MCF 10A (cell line): ENCODE measurements around the gene PHKG2. TPM values are rescaled to one million over a fixed set of nuclear protein-coding genes. Genes with fewer than 3 reads are reported as not detected.

Source experiments
- BruUV-seq: library from RNA; stranded (reverse); fragments of 400-500 nt; replicated peaks from 2 replicates; lab custom pipeline; 2021; lab: Mats Ljungman, UMichigan
- CTCF ChIA-PET: fragments of 300-600 bp; sonication (Branson Sonifier 250); formaldehyde crosslinking; extraction: SDS; loops from one replicate; lab custom pipeline; 2021; ENCODE audit warnings: antibody characterized with exemption, inconsistent platforms; lab: Yijun Ruan, JAX
- POLR2A ChIA-PET: fragments of 300-600, 350-650 bp; sonication (Branson Sonifier 250); formaldehyde crosslinking; extraction: SDS; loops from one replicate; lab custom pipeline; 2020; ENCODE audit warnings: antibody characterized with exemption, inconsistent platforms; lab: Yijun Ruan, JAX
- DNase-seq: peaks from one replicate; pipeline ENCODE4 v3.0.0-alpha.2; 2018; ENCODE audit not compliant: unreplicated experiment
- H3K27ac Mint-ChIP-seq: one replicate; pipeline ENCODE4 v1.8.0; 2022; ENCODE audit warnings: mild to moderate bottlenecking, low read depth, mixed read lengths; ENCODE audit not compliant: unreplicated experiment
- H3K27me3 Mint-ChIP-seq: one replicate; pipeline ENCODE4 v1.8.0; 2022; ENCODE audit warnings: mixed read lengths; ENCODE audit not compliant: insufficient read depth, unreplicated experiment
- H3K36me3 Mint-ChIP-seq: one replicate; pipeline ENCODE4 v1.8.0; 2022; ENCODE audit warnings: mild to moderate bottlenecking, moderate library complexity, mixed read lengths; ENCODE audit not compliant: insufficient read depth, unreplicated experiment
- H3K4me1 Mint-ChIP-seq: one replicate; pipeline ENCODE4 v1.8.0; 2022; ENCODE audit warnings: mixed read lengths; ENCODE audit not compliant: insufficient read depth, unreplicated experiment
- H3K4me3 Mint-ChIP-seq: one replicate; pipeline ENCODE4 v1.8.0; 2022; ENCODE audit warnings: mild to moderate bottlenecking, moderate library complexity, mixed read lengths; ENCODE audit not compliant: unreplicated experiment
- H3K9me3 Mint-ChIP-seq: one replicate; pipeline ENCODE4 v1.8.0; 2022; ENCODE audit warnings: mixed read lengths; ENCODE audit not compliant: unreplicated experiment
- CTCF ChIP-seq: fragments of 200-600 bp; IDR thresholded peaks from one replicate; pipeline ENCODE4 v1.8.0; 2022; ENCODE audit warnings: antibody characterized with exemption, mild to moderate bottlenecking; ENCODE audit not compliant: unreplicated experiment
- intact Hi-C: fragments of 100-400 bp; cut with micrococcal nuclease; formaldehyde crosslinking; loops from 2 replicates; pipeline ENCODE4 v1.14.1; 2022
- total RNA-seq: library from RNA; stranded (reverse); gene quantifications from 2 replicates; pipeline ENCODE4 v1.2.3, GENCODE V29; 2022

The PHKG2 gene
- total RNA-seq, 1 experiment from 2014 or later: 28.4 TPM

- H3K27ac Mint-ChIP-seq: no peak overlapping the region
- no peaks in the 10 kb centered on the region for H3K9me3 Mint-ChIP-seq
- H3K4me3 Mint-ChIP-seq: no peak overlapping the region
- TF ChIP-seq CTCF: no peak
- no peaks in the 10 kb centered on the region for H3K27me3 Mint-ChIP-seq
- H3K36me3 Mint-ChIP-seq: peaks cover 85% of the 10 kb centered on the region
- intact Hi-C loops: no loop called here
- peaks cover 49% of the 10 kb centered on the region for H3K4me1 Mint-ChIP-seq
- no TSS peak for BruUV-seq
- ChIA-PET POLR2A (interaction anchor here (1.4 to 4.1 kb wide), 2 partner anchors 18 to 26 kb away, joined by 4 to 41 read pairs; partner anchors contain the start of genes CFAP119 and RNF40), CTCF (interaction anchor here (1.0 kb wide), 1 partner anchor 198 kb away, joined by 3 read pairs; no protein-coding TSS in a partner anchor)
- DNase-seq: no peak
Observed at GRCh38 chr16:30743716-30744115, 4.5 kb upstream of the PHKG2 start.

- Mint-ChIP-seq H3K9me3 (no peaks in the 10 kb centered on the region), H3K36me3 (peaks cover 82% of the 10 kb centered on the region), H3K4me1 (peaks cover 49% of the 10 kb centered on the region), H3K27me3 (no peaks in the 10 kb centered on the region), H3K27ac (peak overlapping the region; percentile 25), H3K4me3 (no peak overlapping the region)
- ChIA-PET CTCF (interaction anchor here (1.0 kb wide), 1 partner anchor 198 kb away, joined by 3 read pairs; no protein-coding TSS in a partner anchor), POLR2A (interaction anchor here (0.7 to 1.4 kb wide), 2 partner anchors 27 to 118 kb away, joined by 3 to 4 read pairs; no protein-coding TSS in a partner anchor)
- no TSS peak for BruUV-seq
- intact Hi-C loops: no loop called here
- no peak for TF ChIP-seq CTCF
- no peak for DNase-seq
Observed at GRCh38 chr16:30744183-30744582, 4.0 kb upstream of the PHKG2 start.

- H3K36me3 Mint-ChIP-seq: peaks cover 76% of the 10 kb centered on the region
- POLR2A ChIA-PET: no interaction called here
- intact Hi-C loops: no loop called here
- BruUV-seq: no TSS peak
- H3K4me3 Mint-ChIP-seq: no peak overlapping the region
- no peaks in the 10 kb centered on the region for H3K9me3 Mint-ChIP-seq
- TF ChIP-seq CTCF: no peak
- H3K27ac Mint-ChIP-seq: peak overlapping the region; percentile 25
- H3K27me3 Mint-ChIP-seq: no peaks in the 10 kb centered on the region
- peaks cover 53% of the 10 kb centered on the region for H3K4me1 Mint-ChIP-seq
- CTCF ChIA-PET: interaction anchor here (0.6 kb wide), 2 partner anchors 151 to 199 kb away, joined by 3 read pairs; partner anchors contain the start of gene CTF1
- DNase-seq: no peak
Observed at GRCh38 chr16:30745082-30745481, 3.1 kb upstream of the PHKG2 start.

- ChIA-PET POLR2A (interaction anchor here (0.8 to 5.1 kb wide), 9 partner anchors 13 to 820 kb away, joined by 3 to 55 read pairs (median 7); partner anchors contain the start of genes FBRS, KCTD13 and ZNF689), CTCF (interaction anchor here (1.2 kb wide), 1 partner anchor 24 kb away, joined by 4 read pairs; no protein-coding TSS in a partner anchor)
- Mint-ChIP-seq H3K27me3 (no peaks in the 10 kb centered on the region), H3K36me3 (peaks cover 75% of the 10 kb centered on the region), H3K9me3 (no peaks in the 10 kb centered on the region), H3K27ac (peak overlapping the region; percentile 86), H3K4me3 (no peak overlapping the region), H3K4me1 (peaks cover 36% of the 10 kb centered on the region)
- no peak for TF ChIP-seq CTCF
- BruUV-seq: no TSS peak
- intact Hi-C loops: no loop called here
- DNase-seq: no peak
Observed at GRCh38 chr16:30746638-30747175, 1.5 kb upstream of the PHKG2 start.
